ENCODE measurements around the gene CXCR6. TPM values are rescaled to one million over a fixed set of nuclear protein-coding genes. Genes with fewer than 3 reads are reported as not detected.
A peak's percentile ranks its signal among the peaks of the same experiment; 100 is the strongest.

Gene CXCR6
- total RNA-seq, 6 experiments from 2014 or later = not detected

- peaks cover 72% of the 10 kb centered on the region for H3K4me1 Mint-ChIP-seq (ENCODE audit: low read depth)
- DNase-seq = no peak
- H3K27me3 Mint-ChIP-seq (ENCODE audit: insufficient read depth) = peaks cover 3% of the 10 kb centered on the region; the same call in 1 of the 2 replicates
- H3K36me3 Mint-ChIP-seq (ENCODE audit: low read depth) = peaks cover 14% of the 10 kb centered on the region
- no peaks in the 10 kb centered on the region for H3K9me3 Mint-ChIP-seq
- H3K4me3 Mint-ChIP-seq = no peak overlapping the region
- H3K27ac Mint-ChIP-seq = peak overlapping the region; percentile 38
- no peak for TF ChIP-seq CTCF (IDR thresholded peaks at IDR 0.05)
These were observed 41.4 kb downstream of the CXCR6 start for GRCh38 chr3:45984331-45985312.

GRCh38 chr3:45985532-45986302 lies 42.5 kb downstream of the CXCR6 start:
- Mint-ChIP-seq H3K4me3 (peak overlapping the region; percentile 61), H3K27me3 (ENCODE audit: insufficient read depth) (peaks cover 3% of the 10 kb centered on the region; the same call in 1 of the 2 replicates), H3K27ac (peak overlapping the region; percentile 98), H3K36me3 (ENCODE audit: low read depth) (peaks cover 12% of the 10 kb centered on the region), H3K4me1 (ENCODE audit: low read depth) (peaks cover 82% of the 10 kb centered on the region), H3K9me3 (no peaks in the 10 kb centered on the region)
- peak; percentile 69 for DNase-seq
- no peak for TF ChIP-seq CTCF (IDR thresholded peaks at IDR 0.05)

- DNase-seq = peak; percentile 86
- Mint-ChIP-seq H3K36me3 (ENCODE audit: low read depth) (peaks cover 7% of the 10 kb centered on the region), H3K4me3 (peak overlapping the region; percentile 61), H3K27ac (peak overlapping the region; percentile 98), H3K27me3 (ENCODE audit: insufficient read depth) (peaks cover 3% of the 10 kb centered on the region; the same call in 1 of the 2 replicates), H3K9me3 (no peaks in the 10 kb centered on the region), H3K4me1 (ENCODE audit: low read depth) (peaks cover 77% of the 10 kb centered on the region)
- no peak for TF ChIP-seq CTCF (IDR thresholded peaks at IDR 0.05)
These were observed 43.2 kb downstream of the CXCR6 start for GRCh38 chr3:45986303-45986982.

- peaks cover 83% of the 10 kb centered on the region for H3K4me1 Mint-ChIP-seq (ENCODE audit: low read depth)
- no peak for TF ChIP-seq CTCF (IDR thresholded peaks at IDR 0.05)
- H3K27me3 Mint-ChIP-seq (ENCODE audit: insufficient read depth) = peaks cover 3% of the 10 kb centered on the region; the same call in 1 of the 2 replicates
- peaks cover 7% of the 10 kb centered on the region; the same call in 1 of the 2 replicates for H3K36me3 Mint-ChIP-seq (ENCODE audit: low read depth)
- DNase-seq = peak; percentile 43
- no peaks in the 10 kb centered on the region for H3K9me3 Mint-ChIP-seq
- H3K27ac Mint-ChIP-seq = peak overlapping the region; percentile 98
- H3K4me3 Mint-ChIP-seq = peak overlapping the region; percentile 61
These were observed 44.4 kb downstream of the CXCR6 start for GRCh38 chr3:45987368-45988291.

Measured in HFFc6 (cell line).